ENCODE data around the gene GPR152.

Gene GPR152

DNA sequence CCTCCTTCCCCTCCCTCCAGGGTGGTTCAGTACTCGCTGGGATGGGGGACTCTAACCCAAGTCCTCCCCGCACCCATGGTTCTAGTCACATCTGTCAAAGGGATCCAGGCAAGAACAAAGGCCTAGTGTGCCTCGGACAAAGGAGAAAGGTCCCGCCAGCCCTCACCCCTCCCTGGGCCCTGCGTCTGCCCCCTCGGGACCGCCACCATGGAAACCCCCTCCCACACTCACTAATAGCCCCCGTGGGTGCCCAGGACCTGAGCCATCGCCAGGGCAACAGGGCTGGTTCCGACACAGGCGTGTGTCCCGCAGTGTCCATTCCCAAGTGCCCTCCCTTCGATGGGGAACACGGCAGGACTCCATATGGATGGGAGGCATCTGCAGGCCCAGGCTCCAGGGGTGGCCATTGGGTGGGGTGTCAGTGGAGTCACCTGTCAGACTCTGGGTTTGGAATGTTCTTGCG lies 42.1 kb downstream of the GPR152 start:
- Histone ChIP-seq H3K4me3 (replicated peaks; ENCODE audit: low read depth, low read length) (no peak overlapping the region), H3K27me3 (replicated peaks; ENCODE audit: control insufficient read depth, insufficient read depth, low read length) (no peaks in the 10 kb centered on the region; the same call in 1 of the 2 replicates), H3K36me3 (ENCODE audit: control insufficient read depth, insufficient read depth, low read length) (peaks cover 17% of the 10 kb centered on the region)
- no peak for DNase-seq (ENCODE audit: extremely low read depth, insufficient read length)
- TF ChIP-seq, protein P1, sequence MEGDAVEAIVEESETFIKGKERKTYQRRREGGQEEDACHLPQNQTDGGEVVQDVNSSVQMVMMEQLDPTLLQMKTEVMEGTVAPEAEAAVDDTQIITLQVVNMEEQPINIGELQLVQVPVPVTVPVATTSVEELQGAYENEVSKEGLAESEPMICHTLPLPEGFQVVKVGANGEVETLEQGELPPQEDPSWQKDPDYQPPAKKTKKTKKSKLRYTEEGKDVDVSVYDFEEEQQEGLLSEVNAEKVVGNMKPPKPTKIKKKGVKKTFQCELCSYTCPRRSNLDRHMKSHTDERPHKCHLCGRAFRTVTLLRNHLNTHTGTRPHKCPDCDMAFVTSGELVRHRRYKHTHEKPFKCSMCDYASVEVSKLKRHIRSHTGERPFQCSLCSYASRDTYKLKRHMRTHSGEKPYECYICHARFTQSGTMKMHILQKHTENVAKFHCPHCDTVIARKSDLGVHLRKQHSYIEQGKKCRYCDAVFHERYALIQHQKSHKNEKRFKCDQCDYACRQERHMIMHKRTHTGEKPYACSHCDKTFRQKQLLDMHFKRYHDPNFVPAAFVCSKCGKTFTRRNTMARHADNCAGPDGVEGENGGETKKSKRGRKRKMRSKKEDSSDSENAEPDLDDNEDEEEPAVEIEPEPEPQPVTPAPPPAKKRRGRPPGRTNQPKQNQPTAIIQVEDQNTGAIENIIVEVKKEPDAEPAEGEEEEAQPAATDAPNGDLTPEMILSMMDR (IDR thresholded peaks at IDR 0.05; ENCODE audit: insufficient read depth, low read length, poor library complexity, severe bottlenecking): no peak

DNA sequence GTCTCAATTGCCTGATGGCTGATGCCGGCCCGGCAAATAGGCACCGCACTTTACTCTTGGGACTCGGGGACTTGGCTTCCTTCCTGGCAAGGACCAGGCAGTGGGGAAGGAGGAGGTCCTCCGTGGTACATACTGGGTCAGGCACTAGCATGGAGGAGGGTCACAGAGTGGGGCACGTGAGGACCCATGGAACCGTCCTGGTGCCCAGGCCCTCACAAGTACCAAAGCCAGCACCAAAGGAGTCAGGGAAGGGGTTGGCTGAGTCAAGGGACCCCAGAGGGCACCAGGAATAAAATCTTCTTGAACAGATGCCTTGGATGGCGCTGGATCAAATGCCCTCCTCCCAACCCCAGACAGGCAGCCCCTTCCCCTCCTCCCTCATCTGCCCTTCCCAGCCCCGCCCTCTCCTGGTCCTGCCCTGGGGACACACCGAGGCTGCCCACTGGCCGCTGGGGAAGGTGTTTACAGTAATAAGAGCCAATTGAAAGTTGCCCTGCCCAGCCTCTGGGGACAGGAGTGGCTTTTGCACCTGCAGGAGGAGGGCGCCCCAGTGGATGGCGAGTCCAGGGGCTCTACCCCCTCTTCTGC lies 42.7 kb downstream of the GPR152 start:
- peak overlapping the region; percentile 52 for H3K4me3 ChIP-seq (replicated peaks; ENCODE audit: low read depth, low read length)
- DNase-seq (ENCODE audit: extremely low read depth, insufficient read length): peak; percentile 51
- TF ChIP-seq, protein P1 (IDR thresholded peaks at IDR 0.05; ENCODE audit: insufficient read depth, low read length, poor library complexity, severe bottlenecking): no peak
- no peaks in the 10 kb centered on the region for H3K27me3 ChIP-seq (replicated peaks; ENCODE audit: control insufficient read depth, insufficient read depth, low read length)
- peaks cover 21% of the 10 kb centered on the region for H3K36me3 ChIP-seq (ENCODE audit: control insufficient read depth, insufficient read depth, low read length)

DNA sequence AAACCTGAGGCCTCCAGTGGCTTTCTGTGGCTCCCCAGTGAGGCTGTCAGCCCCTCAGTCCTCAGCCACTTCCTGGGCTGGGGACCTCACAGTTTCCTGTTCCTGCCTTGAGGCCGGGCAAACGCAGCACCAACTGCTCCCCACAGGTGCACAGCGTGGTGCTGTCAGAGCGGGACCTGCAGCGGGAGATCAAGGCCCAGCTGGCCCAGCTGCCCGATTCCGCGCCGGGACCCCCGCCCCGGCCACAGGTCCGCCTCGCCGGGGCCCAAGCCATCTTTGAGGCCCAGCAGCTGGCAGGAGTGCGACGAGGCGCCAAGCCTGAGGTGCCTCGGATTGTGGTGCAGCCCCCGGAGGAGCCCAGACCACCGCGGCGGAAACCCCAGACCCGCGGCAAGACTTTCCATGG lies 43.3 kb downstream of the GPR152 start:
- Histone ChIP-seq H3K36me3 (ENCODE audit: control insufficient read depth, insufficient read depth, low read length) (peaks cover 21% of the 10 kb centered on the region), H3K4me3 (replicated peaks; ENCODE audit: low read depth, low read length) (peak overlapping the region; percentile 52), H3K27me3 (replicated peaks; ENCODE audit: control insufficient read depth, insufficient read depth, low read length) (no peaks in the 10 kb centered on the region)
- TF ChIP-seq, protein P1 (IDR thresholded peaks at IDR 0.05; ENCODE audit: insufficient read depth, low read length, poor library complexity, severe bottlenecking): no peak
- peak; percentile 79 for DNase-seq (ENCODE audit: extremely low read depth, insufficient read length)

DNA sequence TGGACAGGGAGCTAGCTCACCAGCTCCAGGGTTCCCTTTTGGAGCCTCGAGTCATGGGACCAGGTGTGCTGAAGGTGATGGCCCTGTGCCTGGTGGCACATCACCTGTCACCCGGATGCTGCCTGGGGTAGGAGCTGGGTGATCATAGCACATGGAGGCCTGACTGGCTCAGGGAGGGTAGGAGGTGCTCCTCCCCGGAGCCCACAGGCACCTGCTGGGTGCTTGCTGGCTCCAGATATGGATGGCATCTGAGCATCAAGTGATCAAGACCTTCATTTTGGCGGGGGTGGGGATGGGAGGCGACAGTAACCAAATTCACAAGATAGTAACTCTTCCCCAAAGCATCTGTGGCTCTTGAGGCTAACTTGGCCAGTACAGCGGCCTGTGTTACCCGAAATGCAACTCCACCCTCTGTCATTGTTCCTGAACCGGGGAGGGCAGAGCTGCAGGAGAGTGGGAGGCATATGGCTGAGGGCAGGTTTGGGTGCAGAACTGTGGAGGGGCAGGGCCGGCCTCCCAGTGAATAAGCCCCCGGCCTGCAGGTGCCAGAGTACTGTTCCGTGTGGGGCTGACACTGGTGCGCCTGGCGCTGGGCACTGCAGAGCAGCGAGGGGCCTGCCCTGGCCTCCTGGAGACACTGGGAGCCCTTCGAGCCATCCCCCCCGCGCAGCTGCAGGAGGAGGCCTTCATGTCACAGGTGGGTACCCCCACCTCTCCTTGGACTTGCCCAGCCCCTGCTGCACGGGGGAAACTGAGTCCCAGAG lies 43.9 kb downstream of the GPR152 start:
- no peak overlapping the region; the same call in 1 of the 2 replicates for H3K4me3 ChIP-seq (replicated peaks; ENCODE audit: low read depth, low read length)
- H3K27me3 ChIP-seq (replicated peaks; ENCODE audit: control insufficient read depth, insufficient read depth, low read length): no peaks in the 10 kb centered on the region
- peaks cover 21% of the 10 kb centered on the region for H3K36me3 ChIP-seq (ENCODE audit: control insufficient read depth, insufficient read depth, low read length)
- no peak for DNase-seq (ENCODE audit: extremely low read depth, insufficient read length)
- TF ChIP-seq, protein P1 (IDR thresholded peaks at IDR 0.05; ENCODE audit: insufficient read depth, low read length, poor library complexity, severe bottlenecking): no peak

DNA sequence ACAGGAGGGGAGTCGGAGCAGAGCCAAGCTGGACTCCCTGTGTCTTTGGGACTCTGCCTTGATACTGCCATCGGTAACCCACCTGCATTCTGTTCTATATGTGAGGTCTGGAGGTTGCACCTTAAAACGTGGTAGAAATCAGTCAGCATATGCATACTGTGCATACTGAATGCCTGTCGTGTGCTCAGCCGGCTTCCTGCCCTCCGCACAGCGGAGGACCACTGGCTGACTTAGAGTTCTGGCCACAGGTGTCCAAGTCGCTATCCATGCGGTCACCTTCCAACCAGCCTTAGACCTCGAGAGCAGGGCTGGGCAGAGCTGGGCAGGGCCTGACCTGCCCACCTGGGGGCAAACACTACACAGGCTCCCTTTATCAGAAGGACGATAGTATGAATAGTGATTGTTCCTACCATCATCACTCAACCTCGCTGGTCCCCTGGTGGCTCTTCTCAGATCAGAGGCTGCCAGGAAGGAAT lies 44.8 kb downstream of the GPR152 start:
- TF ChIP-seq, protein P1 (IDR thresholded peaks at IDR 0.05; ENCODE audit: insufficient read depth, low read length, poor library complexity, severe bottlenecking): no peak
- H3K4me3 ChIP-seq (replicated peaks; ENCODE audit: low read depth, low read length): no peak overlapping the region
- no peaks in the 10 kb centered on the region for H3K27me3 ChIP-seq (replicated peaks; ENCODE audit: control insufficient read depth, insufficient read depth, low read length)
- peaks cover 21% of the 10 kb centered on the region for H3K36me3 ChIP-seq (ENCODE audit: control insufficient read depth, insufficient read depth, low read length)
- DNase-seq (ENCODE audit: extremely low read depth, insufficient read length): no peak
